HG02981 (cell line): ENCODE measurements around the gene MTSS2.

Source experiments
- ATAC-seq: cut with Tn5 transposase; IDR thresholded peaks from one replicate; pipeline ENCODE4 v1.9.1; 2021; ENCODE audit warnings: mild to moderate bottlenecking, moderate library complexity; ENCODE audit not compliant: unreplicated experiment

The MTSS2 gene

DNA sequence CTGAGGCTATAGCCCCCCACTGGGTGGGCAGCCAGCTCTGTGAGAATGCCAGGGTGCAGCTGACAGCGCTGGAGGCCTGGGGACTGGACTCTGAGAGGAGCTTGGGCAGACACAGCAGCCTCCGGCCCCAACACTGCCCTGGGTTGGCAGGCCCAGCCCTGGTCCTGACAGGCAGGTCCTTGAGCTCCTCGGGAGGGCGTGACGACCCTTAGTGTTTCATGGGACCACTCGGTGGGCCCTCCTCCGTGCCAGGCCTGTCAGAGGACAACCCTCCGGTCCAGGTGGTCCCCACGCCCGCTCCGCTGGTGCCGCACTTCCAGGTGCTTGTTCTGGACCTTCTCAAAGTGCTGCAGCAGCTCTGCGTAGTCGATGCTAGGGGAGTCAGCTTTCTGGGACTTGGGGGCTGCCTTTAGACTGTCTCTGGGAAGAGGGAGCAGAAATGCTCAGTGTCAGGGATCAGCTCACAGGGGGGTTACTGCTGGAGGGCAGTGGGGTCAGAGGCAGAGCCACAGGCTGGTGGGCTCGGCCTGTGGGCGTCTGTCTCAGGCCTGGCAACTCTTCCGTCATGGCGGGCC is 1.9 kb upstream of the MTSS2 start:
- ATAC-seq: no peak

DNA sequence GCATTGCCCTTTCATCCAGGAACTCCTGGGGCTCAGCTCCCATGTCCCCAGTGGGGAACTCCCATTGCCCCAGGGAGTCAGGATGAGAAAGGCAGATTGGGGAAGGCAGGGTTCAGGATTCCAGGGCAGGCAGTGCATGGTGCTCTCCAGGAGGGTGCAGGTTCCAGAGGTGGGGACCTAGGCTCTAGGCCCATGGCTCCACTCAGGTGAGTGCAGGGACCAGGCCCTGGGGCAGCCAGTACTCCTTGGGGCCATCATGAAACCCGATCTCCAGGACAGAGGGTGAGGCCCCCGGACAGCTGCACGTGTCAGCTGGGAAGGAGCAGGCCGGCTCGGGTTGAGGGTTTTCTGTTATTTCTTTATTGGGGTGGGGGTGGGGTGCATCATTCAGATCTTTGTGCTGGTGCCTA is 1.3 kb upstream of the MTSS2 start:
- no peak for ATAC-seq

GRCh38 chr16:70686376-70687101 is 686 bp upstream of the MTSS2 start:
- no peak for ATAC-seq

- no peak for ATAC-seq
Observed at GRCh38 chr16:70685061-70685937, 554 bp downstream of the MTSS2 start.

GRCh38 chr16:70684146-70685060 is 1.4 kb downstream of the MTSS2 start:
- no peak for ATAC-seq

GRCh38 chr16:70683146-70683944 is 2.5 kb downstream of the MTSS2 start:
- no peak for ATAC-seq

DNA sequence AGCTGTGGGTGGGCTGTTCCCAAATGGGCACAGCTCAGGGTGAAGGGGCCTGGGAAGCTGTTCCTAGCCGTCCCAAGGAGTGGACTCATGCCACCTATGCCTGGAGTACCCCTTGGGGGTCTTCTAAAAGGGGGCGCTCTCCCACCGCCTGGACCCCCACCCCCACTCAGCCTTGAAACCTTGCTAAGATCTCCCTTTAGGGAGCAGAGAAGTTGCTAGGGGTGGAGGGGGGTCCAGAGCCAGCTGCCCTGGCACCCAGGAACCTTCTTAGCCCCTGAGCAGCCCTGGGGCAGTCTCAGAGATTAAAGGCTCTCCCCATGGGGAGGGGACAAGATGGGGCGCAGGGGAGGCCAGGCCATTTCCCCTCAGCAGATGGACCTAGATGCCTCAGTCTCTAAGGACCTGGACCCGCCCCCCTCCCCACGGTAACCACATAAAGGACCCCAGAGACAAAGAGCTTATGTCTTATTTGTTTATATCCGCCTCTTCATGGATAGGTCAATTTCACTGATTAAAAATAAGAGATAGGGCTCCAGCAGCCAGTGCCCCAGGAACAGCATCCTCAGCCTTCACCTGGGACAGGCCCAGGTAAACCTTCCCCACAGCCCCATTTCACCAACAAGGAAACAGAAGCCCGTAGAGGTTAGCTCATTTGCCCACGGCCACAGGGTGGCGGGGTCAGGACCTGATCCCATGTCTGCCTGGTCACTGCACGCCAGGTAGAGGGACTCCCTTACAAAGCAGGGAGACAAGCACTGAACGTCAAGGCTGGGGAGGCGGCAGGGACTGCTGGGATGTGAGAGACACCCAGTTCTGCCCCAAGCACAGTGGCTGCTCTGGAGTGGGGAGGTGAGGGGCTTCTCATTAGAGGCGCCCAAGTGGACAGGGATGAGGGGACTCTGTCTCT is 3.4 kb downstream of the MTSS2 start:
- ATAC-seq: no peak

- no peak for ATAC-seq
Observed at GRCh38 chr16:70681382-70682238, 4.2 kb downstream of the MTSS2 start.

- ATAC-seq: no peak
Observed at GRCh38 chr16:70680495-70681381, 5.1 kb downstream of the MTSS2 start.

GRCh38 chr16:70679671-70680494 is 6.0 kb downstream of the MTSS2 start:
- no peak for ATAC-seq

DNA sequence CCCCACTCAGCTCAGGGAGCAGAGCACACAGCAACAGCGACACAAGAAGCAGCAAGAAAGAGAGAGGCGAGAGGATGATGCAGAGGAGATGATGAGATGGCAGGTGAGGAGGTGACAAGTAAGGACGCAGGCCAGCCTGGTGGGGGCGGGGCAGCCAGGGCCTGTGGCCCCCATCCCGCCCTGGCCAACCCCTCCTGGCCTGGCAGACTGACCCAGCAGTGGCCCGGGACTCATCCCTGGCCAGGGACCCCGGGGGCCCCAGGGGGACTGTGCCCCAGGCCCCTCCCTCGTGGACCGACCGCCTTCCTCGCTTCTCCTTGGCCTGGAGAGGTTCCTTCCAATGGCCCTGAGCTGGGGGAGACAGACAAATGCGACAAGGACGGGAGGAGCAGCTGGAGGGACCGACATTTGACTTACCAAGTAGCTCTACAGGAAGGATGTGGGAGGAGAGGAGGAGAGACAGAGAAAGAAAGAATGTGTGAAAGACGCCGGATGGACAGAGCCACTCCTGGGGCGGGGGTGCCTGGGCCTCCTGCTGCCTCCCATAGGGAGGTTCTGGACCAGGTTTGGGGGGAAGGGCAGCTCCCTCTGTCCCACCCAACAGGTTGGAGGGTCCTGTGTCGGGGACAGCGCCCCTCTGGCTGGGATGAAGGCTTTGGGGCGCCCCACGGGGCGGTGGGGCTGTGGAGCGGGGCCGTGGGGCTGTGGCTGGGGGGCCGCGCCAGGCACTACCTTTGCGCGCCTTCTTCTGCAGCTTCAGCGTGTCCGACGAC is 6.8 kb downstream of the MTSS2 start:
- no peak for ATAC-seq

- no peak for ATAC-seq
Observed at GRCh38 chr16:70678121-70678897, 7.5 kb downstream of the MTSS2 start.

DNA sequence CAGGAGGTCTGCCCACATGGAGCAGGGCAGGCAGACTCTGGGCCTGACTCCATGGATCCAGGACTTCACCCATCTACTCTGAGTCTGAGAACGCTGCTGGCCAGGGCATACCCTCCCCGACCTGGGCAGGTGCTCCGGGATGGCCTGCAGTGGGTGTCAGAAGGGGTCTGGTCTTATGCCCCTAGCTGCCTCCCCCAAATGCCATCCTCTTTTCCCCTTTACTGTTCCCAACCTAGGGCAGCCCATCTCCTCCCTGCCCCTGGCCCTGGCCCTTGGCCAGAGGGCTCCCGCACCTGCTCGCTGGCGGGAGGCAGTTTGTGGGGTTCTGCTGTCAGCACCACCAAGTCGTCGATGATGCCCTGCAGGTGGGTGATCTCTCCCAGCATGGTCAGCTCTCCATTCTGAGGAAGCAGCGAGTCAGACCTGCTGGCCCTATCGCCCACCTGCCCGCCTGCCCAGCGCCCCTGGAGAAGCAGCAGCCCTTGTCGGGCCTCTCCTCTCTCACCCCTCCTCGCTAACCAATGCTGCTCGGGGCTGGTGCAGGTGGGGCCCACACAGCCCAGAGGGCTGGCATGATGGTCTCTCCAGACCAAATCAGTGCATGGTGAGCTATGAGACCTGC is 8.2 kb downstream of the MTSS2 start:
- no peak for ATAC-seq
